HFFc6 (cell line): ENCODE measurements around the gene GALNT2. TPM values are rescaled to one million over a fixed set of nuclear protein-coding genes. Genes with fewer than 3 reads are reported as not detected.

ENCODE experiments used
- DNase-seq: peaks from one replicate; pipeline ENCODE4 v3.0.0-alpha.2; 2018
- H3K27ac Mint-ChIP-seq: 2 replicates; pipeline ENCODE4 v1.8.0; 2020; ENCODE audit warnings: mild to moderate bottlenecking, mixed read lengths
- H3K27me3 Mint-ChIP-seq: 2 replicates; pipeline ENCODE4 v1.8.0; 2021; ENCODE audit warnings: mild to moderate bottlenecking, moderate library complexity, mixed read lengths; ENCODE audit not compliant: insufficient read depth
- H3K36me3 Mint-ChIP-seq: 2 replicates; pipeline ENCODE4 v1.8.0; 2021; ENCODE audit warnings: low read depth, mixed read lengths
- H3K4me1 Mint-ChIP-seq: 2 replicates; pipeline ENCODE4 v1.8.0; 2020; ENCODE audit warnings: low read depth, mixed read lengths
- H3K4me3 Mint-ChIP-seq: 2 replicates; pipeline ENCODE4 v1.8.0; 2020; ENCODE audit warnings: mild to moderate bottlenecking, moderate library complexity, mixed read lengths
- H3K9me3 Mint-ChIP-seq: 2 replicates; pipeline ENCODE4 v1.8.0; 2020; ENCODE audit warnings: mild to moderate bottlenecking, mixed read lengths
- total RNA-seq, 6 experiments: library from RNA; stranded (reverse); fragmentation: NEBNext Ultra II Directional; extraction: Animal tissue kit (Norgen Biotek cat#: 25700); gene quantifications; 2 replicates in 1 of 6; 3 replicates in 5 of 6; pipeline ENCODE4 v1.2.3, GENCODE V29; 2021
- TF ChIP-seq, protein P1 (sequence below): fragments of 200-600 bp; sonication (generic); IDR thresholded peaks from 2 replicates; pipeline ENCODE4 v1.5.0; 2021; ENCODE audit warnings: antibody characterized with exemption, mild to moderate bottlenecking

GALNT2 gene
- total RNA-seq, 6 experiments from 2014 or later = 174 to 194 (median 181) TPM

DNA sequence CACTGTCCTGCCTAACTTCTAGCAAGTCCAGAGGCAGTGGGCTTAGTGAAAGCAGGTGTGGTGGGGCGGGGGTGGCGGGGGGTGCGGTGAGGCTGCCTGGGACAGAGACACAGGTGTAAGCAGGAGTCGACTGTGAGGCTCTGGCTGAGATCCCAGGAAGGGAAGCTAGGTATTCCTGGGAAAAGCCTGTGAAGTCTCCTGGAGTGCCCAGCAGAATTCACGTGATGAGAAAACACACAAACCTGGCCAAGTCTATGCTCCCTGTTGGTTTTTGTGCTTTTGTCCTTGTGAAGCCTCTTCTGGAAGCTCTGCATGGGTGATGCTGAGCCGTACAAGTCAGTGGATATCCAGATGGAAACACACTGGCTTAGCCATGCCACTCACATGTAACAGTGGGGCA lies 5.3 kb downstream of the GALNT2 start:
- Mint-ChIP-seq H3K4me3 (no peak overlapping the region), H3K36me3 (peaks cover 9% of the 10 kb centered on the region), H3K27me3 (no peaks in the 10 kb centered on the region; the same call in 1 of the 2 replicates), H3K27ac (no peak overlapping the region), H3K4me1 (peaks cover 82% of the 10 kb centered on the region), H3K9me3 (no peaks in the 10 kb centered on the region)
- DNase-seq = no peak
- TF ChIP-seq, protein P1, sequence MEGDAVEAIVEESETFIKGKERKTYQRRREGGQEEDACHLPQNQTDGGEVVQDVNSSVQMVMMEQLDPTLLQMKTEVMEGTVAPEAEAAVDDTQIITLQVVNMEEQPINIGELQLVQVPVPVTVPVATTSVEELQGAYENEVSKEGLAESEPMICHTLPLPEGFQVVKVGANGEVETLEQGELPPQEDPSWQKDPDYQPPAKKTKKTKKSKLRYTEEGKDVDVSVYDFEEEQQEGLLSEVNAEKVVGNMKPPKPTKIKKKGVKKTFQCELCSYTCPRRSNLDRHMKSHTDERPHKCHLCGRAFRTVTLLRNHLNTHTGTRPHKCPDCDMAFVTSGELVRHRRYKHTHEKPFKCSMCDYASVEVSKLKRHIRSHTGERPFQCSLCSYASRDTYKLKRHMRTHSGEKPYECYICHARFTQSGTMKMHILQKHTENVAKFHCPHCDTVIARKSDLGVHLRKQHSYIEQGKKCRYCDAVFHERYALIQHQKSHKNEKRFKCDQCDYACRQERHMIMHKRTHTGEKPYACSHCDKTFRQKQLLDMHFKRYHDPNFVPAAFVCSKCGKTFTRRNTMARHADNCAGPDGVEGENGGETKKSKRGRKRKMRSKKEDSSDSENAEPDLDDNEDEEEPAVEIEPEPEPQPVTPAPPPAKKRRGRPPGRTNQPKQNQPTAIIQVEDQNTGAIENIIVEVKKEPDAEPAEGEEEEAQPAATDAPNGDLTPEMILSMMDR = no peak

DNA sequence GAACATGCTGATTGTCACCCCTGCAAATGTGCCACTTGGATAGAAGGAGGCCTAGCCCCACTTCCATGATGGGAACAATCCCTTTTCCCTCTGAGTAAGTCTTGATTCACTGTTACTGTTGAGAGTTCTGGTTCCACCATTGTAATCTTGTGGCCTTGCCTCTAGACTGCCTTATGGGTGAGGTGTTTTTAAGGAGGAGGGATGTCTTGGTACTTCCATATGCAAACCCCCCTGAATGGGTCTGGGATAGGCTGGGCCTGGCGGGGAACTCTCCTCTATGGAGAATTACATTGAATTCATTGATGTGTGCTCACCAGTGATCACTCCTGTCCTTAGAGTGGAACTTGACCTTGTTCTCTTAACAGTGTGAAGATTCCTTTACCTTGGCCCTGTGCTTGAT lies 5.8 kb downstream of the GALNT2 start:
- H3K4me3 Mint-ChIP-seq = peak overlapping the region; percentile 42
- H3K36me3 Mint-ChIP-seq = peaks cover 11% of the 10 kb centered on the region

DNA sequence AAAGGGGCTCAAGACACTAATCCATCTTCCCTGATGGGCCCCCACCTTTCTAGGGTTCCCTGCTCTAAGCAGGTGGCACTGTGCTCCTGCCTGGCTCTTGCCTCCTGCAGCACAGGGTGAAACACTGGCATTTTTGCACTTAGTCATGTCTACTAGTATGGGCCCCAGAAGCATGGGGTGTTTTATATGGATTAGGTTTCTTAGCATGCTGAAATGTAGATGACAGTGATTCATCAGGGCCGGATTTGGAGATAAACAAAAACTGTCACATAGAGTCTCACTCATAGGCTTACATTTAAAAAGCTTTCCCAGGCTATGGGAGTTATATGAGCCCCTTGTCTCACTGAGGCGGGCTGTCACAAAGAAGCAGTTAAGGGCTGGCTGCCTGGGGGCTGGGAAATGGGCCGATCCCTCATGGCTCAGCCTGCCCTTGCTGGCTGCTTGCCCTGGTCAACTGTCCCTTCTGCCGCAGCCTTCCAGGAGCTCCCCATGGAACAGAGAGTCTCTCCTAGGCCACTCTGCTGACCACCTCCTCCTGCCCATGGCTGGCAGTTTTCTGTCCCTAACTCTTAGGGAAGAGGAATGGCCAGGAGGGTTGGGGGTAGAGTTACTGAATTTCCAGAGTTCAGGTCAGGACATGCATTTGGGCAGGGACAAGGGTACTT lies 6.5 kb downstream of the GALNT2 start:
- TF ChIP-seq, protein P1 = no peak
- Mint-ChIP-seq H3K9me3 (no peaks in the 10 kb centered on the region), H3K27me3 (no peaks in the 10 kb centered on the region; the same call in 1 of the 2 replicates), H3K4me3 (peak overlapping the region; percentile 42), H3K4me1 (peaks cover 93% of the 10 kb centered on the region), H3K27ac (peak overlapping the region; percentile 77), H3K36me3 (peaks cover 11% of the 10 kb centered on the region)
- DNase-seq = peak; percentile 80

More for the DNA sequence above, 5.8 kb downstream of the GALNT2 start:
- peaks cover 88% of the 10 kb centered on the region for H3K4me1 Mint-ChIP-seq
- H3K9me3 Mint-ChIP-seq = no peaks in the 10 kb centered on the region
- no peak for DNase-seq
- H3K27me3 Mint-ChIP-seq = no peaks in the 10 kb centered on the region; the same call in 1 of the 2 replicates
- TF ChIP-seq, protein P1 = no peak
- peak overlapping the region; percentile 77 for H3K27ac Mint-ChIP-seq

DNA sequence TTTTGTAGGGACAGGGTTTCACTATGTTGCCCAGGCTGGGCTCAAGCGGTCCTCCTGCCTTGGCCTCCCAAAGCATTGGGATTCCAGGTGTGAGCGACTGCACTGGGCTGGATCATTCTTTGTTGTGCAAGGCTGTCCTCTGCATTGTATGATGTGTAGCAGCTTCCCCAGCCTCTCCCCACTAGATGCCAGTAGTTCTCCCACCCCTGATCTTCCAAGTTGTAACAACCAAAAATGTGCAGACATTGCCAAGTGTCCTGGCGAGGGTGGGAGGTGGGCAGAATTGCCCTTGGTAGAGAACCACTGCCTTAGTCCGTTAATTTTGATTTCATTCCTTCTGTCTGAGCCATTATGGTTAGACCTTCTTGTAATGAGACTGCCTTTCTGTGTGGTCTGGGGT lies 7.2 kb downstream of the GALNT2 start:
- Mint-ChIP-seq H3K4me3 (no peak overlapping the region), H3K27me3 (no peaks in the 10 kb centered on the region; the same call in 1 of the 2 replicates), H3K4me1 (peaks cover 93% of the 10 kb centered on the region), H3K36me3 (peaks cover 11% of the 10 kb centered on the region), H3K27ac (peak overlapping the region; percentile 77; the same call in 1 of the 2 replicates), H3K9me3 (no peaks in the 10 kb centered on the region)
- TF ChIP-seq, protein P1 = no peak
- DNase-seq = no peak

DNA sequence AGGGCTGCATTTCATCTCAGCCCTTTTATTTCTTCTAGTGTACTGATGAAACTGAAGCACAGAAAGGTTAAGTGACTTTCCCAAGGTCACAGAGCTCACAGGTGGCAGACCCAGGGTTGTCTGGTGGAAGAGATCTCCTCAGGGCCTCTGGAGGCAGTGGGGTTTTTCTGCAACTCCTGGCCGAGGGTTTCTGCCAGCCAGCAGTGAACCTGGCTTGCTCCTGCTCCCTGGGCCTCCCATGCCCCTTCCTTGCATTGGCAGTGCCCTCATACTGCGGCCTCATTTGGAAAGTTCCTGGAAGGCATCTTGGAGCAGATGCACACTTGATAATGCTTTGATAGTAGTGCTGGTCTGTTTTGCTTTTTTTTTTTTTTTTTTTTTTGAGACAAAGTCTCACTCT lies 7.7 kb downstream of the GALNT2 start:
- Mint-ChIP-seq H3K27ac (no peak overlapping the region), H3K4me1 (peaks cover 93% of the 10 kb centered on the region), H3K4me3 (no peak overlapping the region), H3K27me3 (no peaks in the 10 kb centered on the region; the same call in 1 of the 2 replicates), H3K9me3 (no peaks in the 10 kb centered on the region), H3K36me3 (peaks cover 12% of the 10 kb centered on the region)
- TF ChIP-seq, protein P1 = no peak
- no peak for DNase-seq
